ENCODE measurements around the gene HLA-G.

HLA-G gene

GRCh38 chr6:29813809-29814208, 13.8 kb upstream of the HLA-G start:
- no peak for DNase-seq (ENCODE audit: low read depth, low spot score)
- ChIA-PET POLR2A (no interaction called here), CTCF (interaction anchor here (1.0 kb wide), 1 partner anchor 160 kb away, joined by 3 read pairs; no protein-coding TSS in a partner anchor)
- H3K4me3 ChIP-seq (ENCODE audit: low read depth, low read length): no peak overlapping the region
- no peak for TF ChIP-seq CTCF (IDR thresholded peaks at IDR 0.05; ENCODE audit: insufficient read depth, low read length, missing control alignments)

- no peak for TF ChIP-seq CTCF (IDR thresholded peaks at IDR 0.05; ENCODE audit: insufficient read depth, low read length, missing control alignments)
- DNase-seq (ENCODE audit: low read depth, low spot score): no peak
- ChIA-PET CTCF (interaction anchor here (1.0 kb wide), 1 partner anchor 161 kb away, joined by 3 read pairs; no protein-coding TSS in a partner anchor), POLR2A (no interaction called here)
- no peak overlapping the region for H3K4me3 ChIP-seq (ENCODE audit: low read depth, low read length)
Observed at GRCh38 chr6:29814379-29815117, 13.1 kb upstream of the HLA-G start.

GRCh38 chr6:29815118-29815750, 12.4 kb upstream of the HLA-G start:
- ChIA-PET POLR2A (no interaction called here), CTCF (no interaction called here)
- H3K4me3 ChIP-seq (ENCODE audit: low read depth, low read length): no peak overlapping the region
- DNase-seq (ENCODE audit: low read depth, low spot score): no peak
- no peak for TF ChIP-seq CTCF (IDR thresholded peaks at IDR 0.05; ENCODE audit: insufficient read depth, low read length, missing control alignments)

- CTCF ChIA-PET: no interaction called here
- H3K4me3 ChIP-seq (ENCODE audit: low read depth, low read length): no peak overlapping the region
- no peak for TF ChIP-seq CTCF (IDR thresholded peaks at IDR 0.05; ENCODE audit: insufficient read depth, low read length, missing control alignments)
- POLR2A ChIA-PET: no interaction called here
- DNase-seq (ENCODE audit: low read depth, low spot score): no peak
Observed at GRCh38 chr6:29816030-29816429, 11.6 kb upstream of the HLA-G start.

DNA sequence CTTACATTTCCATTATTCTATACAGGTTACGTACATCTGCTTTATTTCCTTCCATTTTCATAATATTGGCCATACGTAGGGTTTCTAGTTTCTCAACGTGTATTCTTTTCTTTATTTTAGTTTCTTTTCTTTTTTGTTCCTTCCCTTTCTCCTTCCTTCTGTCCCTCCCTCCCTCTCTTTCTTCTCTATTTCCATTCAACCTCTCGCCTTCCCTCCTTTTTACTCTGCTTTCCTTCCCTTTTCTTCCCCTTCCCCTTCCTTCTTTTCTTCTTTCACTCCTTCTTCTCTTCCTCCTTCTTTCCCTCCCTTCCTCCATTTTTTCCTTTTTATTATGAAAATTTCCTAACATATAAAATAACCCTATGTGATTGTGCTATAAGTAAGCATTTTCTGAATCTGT, 8.7 kb upstream of the HLA-G start:
- TF ChIP-seq CTCF (IDR thresholded peaks at IDR 0.05; ENCODE audit: insufficient read depth, low read length, missing control alignments): no peak
- no peak overlapping the region for H3K4me3 ChIP-seq (ENCODE audit: low read depth, low read length)
- ChIA-PET CTCF (no interaction called here), POLR2A (no interaction called here)
- DNase-seq (ENCODE audit: low read depth, low spot score): no peak

DNA sequence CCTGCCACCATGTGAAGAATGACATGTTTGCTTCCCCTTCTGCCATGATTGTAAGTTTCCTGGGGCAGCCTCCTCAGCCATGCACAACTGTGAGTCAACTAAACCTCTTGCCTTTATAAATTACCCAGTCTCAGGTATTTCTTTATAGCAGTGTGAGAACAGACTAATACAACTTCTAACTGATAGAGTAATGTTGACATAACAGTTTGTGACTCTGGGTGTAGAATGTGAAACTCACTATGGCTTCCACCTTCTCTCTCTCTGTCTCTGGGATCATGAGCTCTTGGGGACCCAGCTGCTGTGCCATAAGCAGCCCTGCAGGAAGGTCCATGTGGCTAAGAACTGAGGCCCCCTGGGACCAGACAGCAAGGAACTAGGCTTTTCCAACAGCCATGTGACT, 3.5 kb upstream of the HLA-G start:
- H3K4me3 ChIP-seq (ENCODE audit: low read depth, low read length): no peak overlapping the region
- ChIA-PET CTCF (interaction anchor here (2.9 kb wide), 1 partner anchor 10 kb away, joined by 14 read pairs; no protein-coding TSS in a partner anchor), POLR2A (no interaction called here)
- TF ChIP-seq CTCF (IDR thresholded peaks at IDR 0.05; ENCODE audit: insufficient read depth, low read length, missing control alignments): no peak
- no peak for DNase-seq (ENCODE audit: low read depth, low spot score)

Measured in AG04449 (cell line).